ENCODE measurements around the gene SOX9.

Gene SOX9

DNA sequence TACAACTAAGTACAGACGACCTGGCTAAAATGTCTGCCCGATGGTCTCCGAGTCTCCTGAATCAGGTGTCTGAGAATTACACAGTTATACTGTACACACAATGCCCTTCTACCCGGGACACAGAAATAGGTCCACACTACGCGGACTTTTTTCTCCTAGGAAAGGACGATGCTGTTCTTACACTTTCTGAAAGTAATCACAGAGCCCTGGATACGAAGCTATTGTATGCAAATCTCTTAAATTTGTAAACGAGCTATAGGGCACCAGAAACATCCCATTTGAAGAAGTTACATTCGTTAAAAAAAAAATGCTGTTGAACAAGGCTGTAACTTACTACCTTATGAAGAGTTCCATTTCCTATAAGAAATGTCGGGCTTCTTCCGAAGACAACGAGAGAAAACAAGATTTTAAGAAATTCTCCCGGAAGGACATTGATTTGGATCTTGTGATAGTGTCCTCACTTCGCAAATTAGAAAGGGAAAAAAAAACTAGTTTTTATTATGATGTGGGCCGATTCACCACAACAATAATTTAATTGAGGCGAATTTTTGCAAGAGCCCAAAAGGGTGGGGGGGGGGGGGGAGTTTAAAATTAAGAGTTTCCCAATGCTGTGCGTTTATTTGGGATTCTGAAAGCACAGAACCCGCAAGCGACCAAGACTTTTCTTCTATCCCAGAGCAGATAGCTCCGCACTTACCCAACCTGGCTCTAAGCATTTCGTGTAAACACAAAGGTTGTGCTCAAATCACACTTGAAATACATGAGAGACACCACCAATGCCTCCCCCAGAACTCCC is 1.5 kb upstream of the SOX9 start:
- no peak overlapping the region for H3K4me3 ChIP-seq (ENCODE audit: insufficient read depth, low read depth, low read length, poor library complexity, severe bottlenecking)
- H3K27me3 ChIP-seq (replicated peaks; ENCODE audit: control insufficient read depth, insufficient read depth, low read length, poor library complexity, severe bottlenecking) = peaks cover 28% of the 10 kb centered on the region
- no peak overlapping the region for H3K27ac ChIP-seq (ENCODE audit: insufficient read depth, low read length, poor library complexity, severe bottlenecking)
- peaks cover 4% of the 10 kb centered on the region for H3K4me1 ChIP-seq (ENCODE audit: control insufficient read depth, insufficient read depth, low read length, poor library complexity, severe bottlenecking)
- DNase-seq = no peak
- H3K36me3 ChIP-seq (ENCODE audit: control insufficient read depth, insufficient read depth, low read length) = no peaks in the 10 kb centered on the region
- H3K9me3 ChIP-seq (ENCODE audit: control insufficient read depth, low read length) = no peaks in the 10 kb centered on the region

DNA sequence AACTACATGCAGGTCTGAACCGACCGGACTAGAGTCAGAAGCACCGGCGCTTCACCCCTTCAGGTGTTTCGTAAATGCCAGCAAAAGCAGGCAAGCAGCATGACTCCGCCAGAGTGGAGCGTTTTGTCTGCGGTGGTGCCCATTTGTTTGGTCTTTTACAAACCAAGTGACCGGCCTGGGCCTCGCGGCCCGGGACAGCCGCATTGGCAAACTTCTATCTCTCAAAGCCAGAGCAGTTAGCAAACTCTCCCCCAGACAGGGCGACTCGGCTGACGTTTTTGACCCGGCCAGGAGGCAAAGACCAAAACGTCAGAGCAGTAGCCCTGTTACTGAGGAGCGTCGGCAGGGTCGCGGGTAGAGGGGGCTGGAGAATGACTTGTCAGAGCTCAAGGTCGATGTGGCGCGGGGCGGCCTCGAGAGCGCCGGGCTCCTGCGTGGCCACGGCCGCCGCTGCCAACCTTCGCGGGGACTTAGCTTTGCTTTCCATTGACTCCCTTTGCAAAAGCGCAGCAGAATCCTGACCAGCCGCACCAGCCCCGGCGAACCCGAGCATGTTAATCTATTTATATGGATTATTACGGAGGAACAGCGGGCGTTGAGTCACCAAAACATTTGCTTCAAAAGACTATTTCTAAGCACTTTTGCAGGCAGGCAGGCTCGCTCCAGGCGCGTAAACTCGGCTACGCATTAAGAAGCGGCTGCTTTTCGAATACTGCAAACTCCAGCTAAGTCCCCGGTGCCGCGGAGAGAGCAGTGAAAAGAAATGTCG is 763 bp upstream of the SOX9 start:
- H3K9me3 ChIP-seq (ENCODE audit: control insufficient read depth, low read length) = no peaks in the 10 kb centered on the region
- peaks cover 31% of the 10 kb centered on the region for H3K27me3 ChIP-seq (replicated peaks; ENCODE audit: control insufficient read depth, insufficient read depth, low read length, poor library complexity, severe bottlenecking)
- H3K4me1 ChIP-seq (ENCODE audit: control insufficient read depth, insufficient read depth, low read length, poor library complexity, severe bottlenecking) = peaks cover 4% of the 10 kb centered on the region
- H3K4me3 ChIP-seq (ENCODE audit: insufficient read depth, low read depth, low read length, poor library complexity, severe bottlenecking) = no peak overlapping the region
- H3K36me3 ChIP-seq (ENCODE audit: control insufficient read depth, insufficient read depth, low read length) = no peaks in the 10 kb centered on the region
- H3K27ac ChIP-seq (ENCODE audit: insufficient read depth, low read length, poor library complexity, severe bottlenecking) = no peak overlapping the region
- DNase-seq = no peak

GRCh38 chr17:72121164-72122009 is 567 bp downstream of the SOX9 start:
- no peaks in the 10 kb centered on the region for H3K36me3 ChIP-seq (ENCODE audit: control insufficient read depth, insufficient read depth, low read length)
- peaks cover 4% of the 10 kb centered on the region for H3K4me1 ChIP-seq (ENCODE audit: control insufficient read depth, insufficient read depth, low read length, poor library complexity, severe bottlenecking)
- H3K4me3 ChIP-seq (ENCODE audit: insufficient read depth, low read depth, low read length, poor library complexity, severe bottlenecking) = no peak overlapping the region
- H3K9me3 ChIP-seq (ENCODE audit: control insufficient read depth, low read length) = no peaks in the 10 kb centered on the region
- no peak overlapping the region for H3K27ac ChIP-seq (ENCODE audit: insufficient read depth, low read length, poor library complexity, severe bottlenecking)
- H3K27me3 ChIP-seq (replicated peaks; ENCODE audit: control insufficient read depth, insufficient read depth, low read length, poor library complexity, severe bottlenecking) = peaks cover 30% of the 10 kb centered on the region
- no peak for DNase-seq

GRCh38 chr17:72122010-72122764 is 1.4 kb downstream of the SOX9 start:
- H3K27ac ChIP-seq (ENCODE audit: insufficient read depth, low read length, poor library complexity, severe bottlenecking) = no peak overlapping the region
- no peaks in the 10 kb centered on the region for H3K36me3 ChIP-seq (ENCODE audit: control insufficient read depth, insufficient read depth, low read length)
- no peak for DNase-seq
- H3K9me3 ChIP-seq (ENCODE audit: control insufficient read depth, low read length) = no peaks in the 10 kb centered on the region
- H3K4me3 ChIP-seq (ENCODE audit: insufficient read depth, low read depth, low read length, poor library complexity, severe bottlenecking) = no peak overlapping the region
- H3K27me3 ChIP-seq (replicated peaks; ENCODE audit: control insufficient read depth, insufficient read depth, low read length, poor library complexity, severe bottlenecking) = peaks cover 23% of the 10 kb centered on the region
- H3K4me1 ChIP-seq (ENCODE audit: control insufficient read depth, insufficient read depth, low read length, poor library complexity, severe bottlenecking) = peaks cover 4% of the 10 kb centered on the region

DNA sequence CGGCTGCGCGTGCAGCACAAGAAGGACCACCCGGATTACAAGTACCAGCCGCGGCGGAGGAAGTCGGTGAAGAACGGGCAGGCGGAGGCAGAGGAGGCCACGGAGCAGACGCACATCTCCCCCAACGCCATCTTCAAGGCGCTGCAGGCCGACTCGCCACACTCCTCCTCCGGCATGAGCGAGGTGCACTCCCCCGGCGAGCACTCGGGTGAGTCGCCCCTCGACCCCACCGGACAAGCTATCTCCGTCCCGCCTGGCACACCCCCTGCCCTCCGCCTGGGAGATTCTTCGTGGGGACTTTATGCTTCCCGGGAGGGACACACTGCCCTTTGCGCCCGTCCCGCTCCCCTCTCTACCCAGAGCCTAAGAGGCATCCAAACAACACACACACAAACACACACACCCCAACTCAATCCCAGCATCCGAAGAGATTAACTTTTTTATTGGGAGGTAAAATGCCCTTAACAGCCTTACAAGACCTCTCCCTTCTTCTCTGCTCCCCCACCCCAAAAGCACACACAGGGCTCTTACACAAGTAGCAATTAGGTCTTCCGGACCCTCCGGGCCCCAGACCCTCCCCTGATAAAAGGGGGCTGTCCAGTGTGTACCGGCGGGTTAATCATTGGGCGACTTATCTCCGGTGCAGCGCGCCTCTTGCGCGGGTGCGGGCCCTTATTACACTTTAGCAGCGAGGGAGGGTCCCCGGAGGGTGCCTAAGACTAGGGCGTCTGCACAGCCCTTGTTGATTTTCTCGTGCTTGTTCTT is 2.1 kb downstream of the SOX9 start:
- Histone ChIP-seq H3K27me3 (replicated peaks; ENCODE audit: control insufficient read depth, insufficient read depth, low read length, poor library complexity, severe bottlenecking) (peaks cover 15% of the 10 kb centered on the region), H3K9me3 (ENCODE audit: control insufficient read depth, low read length) (no peaks in the 10 kb centered on the region), H3K4me1 (ENCODE audit: control insufficient read depth, insufficient read depth, low read length, poor library complexity, severe bottlenecking) (peaks cover 4% of the 10 kb centered on the region), H3K36me3 (ENCODE audit: control insufficient read depth, insufficient read depth, low read length) (no peaks in the 10 kb centered on the region), H3K27ac (ENCODE audit: insufficient read depth, low read length, poor library complexity, severe bottlenecking) (no peak overlapping the region), H3K4me3 (ENCODE audit: insufficient read depth, low read depth, low read length, poor library complexity, severe bottlenecking) (no peak overlapping the region)
- DNase-seq = no peak

GRCh38 chr17:72123530-72124437 is 3.0 kb downstream of the SOX9 start:
- Histone ChIP-seq H3K27ac (ENCODE audit: insufficient read depth, low read length, poor library complexity, severe bottlenecking) (no peak overlapping the region), H3K4me1 (ENCODE audit: control insufficient read depth, insufficient read depth, low read length, poor library complexity, severe bottlenecking) (peaks cover 4% of the 10 kb centered on the region), H3K36me3 (ENCODE audit: control insufficient read depth, insufficient read depth, low read length) (no peaks in the 10 kb centered on the region), H3K4me3 (ENCODE audit: insufficient read depth, low read depth, low read length, poor library complexity, severe bottlenecking) (no peak overlapping the region), H3K27me3 (replicated peaks; ENCODE audit: control insufficient read depth, insufficient read depth, low read length, poor library complexity, severe bottlenecking) (peaks cover 14% of the 10 kb centered on the region), H3K9me3 (ENCODE audit: control insufficient read depth, low read length) (no peaks in the 10 kb centered on the region)
- no peak for DNase-seq

DNA sequence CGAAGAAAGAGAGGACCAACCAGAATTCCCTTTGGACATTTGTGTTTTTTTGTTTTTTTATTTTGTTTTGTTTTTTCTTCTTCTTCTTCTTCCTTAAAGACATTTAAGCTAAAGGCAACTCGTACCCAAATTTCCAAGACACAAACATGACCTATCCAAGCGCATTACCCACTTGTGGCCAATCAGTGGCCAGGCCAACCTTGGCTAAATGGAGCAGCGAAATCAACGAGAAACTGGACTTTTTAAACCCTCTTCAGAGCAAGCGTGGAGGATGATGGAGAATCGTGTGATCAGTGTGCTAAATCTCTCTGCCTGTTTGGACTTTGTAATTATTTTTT is 3.6 kb downstream of the SOX9 start:
- DNase-seq = no peak
- Histone ChIP-seq H3K27me3 (replicated peaks; ENCODE audit: control insufficient read depth, insufficient read depth, low read length, poor library complexity, severe bottlenecking) (peaks cover 14% of the 10 kb centered on the region), H3K4me1 (ENCODE audit: control insufficient read depth, insufficient read depth, low read length, poor library complexity, severe bottlenecking) (peaks cover 4% of the 10 kb centered on the region), H3K36me3 (ENCODE audit: control insufficient read depth, insufficient read depth, low read length) (no peaks in the 10 kb centered on the region), H3K4me3 (ENCODE audit: insufficient read depth, low read depth, low read length, poor library complexity, severe bottlenecking) (no peak overlapping the region), H3K27ac (ENCODE audit: insufficient read depth, low read length, poor library complexity, severe bottlenecking) (no peak overlapping the region), H3K9me3 (ENCODE audit: control insufficient read depth, low read length) (no peaks in the 10 kb centered on the region)

DNA sequence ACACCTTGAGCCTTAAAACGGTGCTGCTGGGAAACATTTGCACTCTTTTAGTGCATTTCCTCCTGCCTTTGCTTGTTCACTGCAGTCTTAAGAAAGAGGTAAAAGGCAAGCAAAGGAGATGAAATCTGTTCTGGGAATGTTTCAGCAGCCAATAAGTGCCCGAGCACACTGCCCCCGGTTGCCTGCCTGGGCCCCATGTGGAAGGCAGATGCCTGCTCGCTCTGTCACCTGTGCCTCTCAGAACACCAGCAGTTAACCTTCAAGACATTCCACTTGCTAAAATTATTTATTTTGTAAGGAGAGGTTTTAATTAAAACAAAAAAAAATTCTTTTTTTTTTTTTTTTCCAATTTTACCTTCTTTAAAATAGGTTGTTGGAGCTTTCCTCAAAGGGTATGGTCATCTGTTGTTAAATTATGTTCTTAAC is 4.4 kb downstream of the SOX9 start:
- Histone ChIP-seq H3K4me1 (ENCODE audit: control insufficient read depth, insufficient read depth, low read length, poor library complexity, severe bottlenecking) (peaks cover 4% of the 10 kb centered on the region), H3K9me3 (ENCODE audit: control insufficient read depth, low read length) (no peaks in the 10 kb centered on the region), H3K27me3 (replicated peaks; ENCODE audit: control insufficient read depth, insufficient read depth, low read length, poor library complexity, severe bottlenecking) (peaks cover 14% of the 10 kb centered on the region), H3K36me3 (ENCODE audit: control insufficient read depth, insufficient read depth, low read length) (no peaks in the 10 kb centered on the region), H3K4me3 (ENCODE audit: insufficient read depth, low read depth, low read length, poor library complexity, severe bottlenecking) (no peak overlapping the region), H3K27ac (ENCODE audit: insufficient read depth, low read length, poor library complexity, severe bottlenecking) (no peak overlapping the region)
- no peak for DNase-seq

Data from effector memory CD4-positive, alpha-beta T cell (primary cell).